Trophoblast cell (in vitro differentiated cells and primary cell): ENCODE results near the gene CRIM1.

Experiments used
- DNase-seq, 2 donors: peaks; one replicate each; pipeline ENCODE4 v3.0.0-alpha.2; 2016
- H2AFZ ChIP-seq: 2 replicates; pipeline ENCODE4 v1.6.1; 2013; ENCODE audit warnings: low read length, moderate library complexity, mild to moderate bottlenecking; ENCODE audit not compliant: insufficient read depth, poor library complexity
- H2AK5ac ChIP-seq: 2 replicates; pipeline ENCODE4 v1.6.1; 2013; ENCODE audit warnings: mild to moderate bottlenecking, low read length
- H2BK120ac ChIP-seq: 2 replicates; pipeline ENCODE4 v1.6.1; 2013; ENCODE audit warnings: low read length, mild to moderate bottlenecking, moderate library complexity; ENCODE audit not compliant: insufficient read depth, poor library complexity
- H2BK12ac ChIP-seq: 2 replicates; pipeline ENCODE4 v1.6.1; 2013; ENCODE audit warnings: mild to moderate bottlenecking, low read length, moderate library complexity
- H2BK5ac ChIP-seq: 2 replicates; pipeline ENCODE4 v1.6.1; 2013; ENCODE audit warnings: low read length, low read depth, moderate library complexity, mild to moderate bottlenecking; ENCODE audit not compliant: poor library complexity
- H3K14ac ChIP-seq: 2 replicates; pipeline ENCODE4 v1.6.1; 2013; ENCODE audit warnings: mild to moderate bottlenecking, low read length
- H3K18ac ChIP-seq: 2 replicates; pipeline ENCODE4 v1.6.1; 2013; ENCODE audit warnings: mild to moderate bottlenecking, low read length
- H3K23ac ChIP-seq: 2 replicates; pipeline ENCODE4 v1.6.1; 2013; ENCODE audit warnings: low read length
- H3K27ac ChIP-seq: 2 replicates; pipeline ENCODE4 v1.5.1; 2013; ENCODE audit warnings: low read depth, mild to moderate bottlenecking, inconsistent platforms, low read length, moderate library complexity
- H3K27me3 ChIP-seq: 2 replicates; pipeline ENCODE4 v1.6.1; 2013; ENCODE audit warnings: inconsistent platforms, mild to moderate bottlenecking, low read length, moderate library complexity; ENCODE audit not compliant: insufficient read depth
- H3K36me3 ChIP-seq, 2 experiments: 1 replicate in 1 of 2; 2 replicates in 1 of 2; pipeline ENCODE4 v1.6.1; 2013; ENCODE audit warnings: low read length in 2 of 2, mild to moderate bottlenecking in 2 of 2, moderate library complexity in 1 of 2; ENCODE audit not compliant: insufficient read depth in 2 of 2, control insufficient read depth in 1 of 2
- H3K4ac ChIP-seq: 2 replicates; pipeline ENCODE4 v1.6.1; 2013; ENCODE audit warnings: low read depth, mild to moderate bottlenecking, low read length, moderate library complexity
- H3K4me1 ChIP-seq, 2 experiments: 1 replicate in 1 of 2; 2 replicates in 1 of 2; pipeline ENCODE4 v1.6.1; 2013; ENCODE audit warnings: low read length in 2 of 2, mild to moderate bottlenecking in 2 of 2, moderate library complexity in 1 of 2; ENCODE audit not compliant: insufficient read depth in 2 of 2, control insufficient read depth in 1 of 2
- H3K4me2 ChIP-seq: 2 replicates; pipeline ENCODE4 v1.6.1; 2013; ENCODE audit warnings: inconsistent platforms, mild to moderate bottlenecking, low read length, moderate library complexity
- H3K4me3 ChIP-seq: 2 replicates; pipeline ENCODE4 v1.5.1; 2013; ENCODE audit warnings: mild to moderate bottlenecking, low read depth, low read length, inconsistent platforms
- H3K79me1 ChIP-seq: one replicate; pipeline ENCODE4 v1.6.1; 2013; ENCODE audit warnings: low read length
- H3K79me2 ChIP-seq: 2 replicates; pipeline ENCODE4 v1.6.1; 2013; ENCODE audit warnings: low read length, mild to moderate bottlenecking; ENCODE audit not compliant: control insufficient read depth, insufficient read depth, poor library complexity
- H3K9ac ChIP-seq: 2 replicates; pipeline ENCODE4 v1.6.1; 2013; ENCODE audit warnings: mild to moderate bottlenecking, low read length
- H3K9me3 ChIP-seq: 2 replicates; pipeline ENCODE4 v1.6.1; 2013; ENCODE audit warnings: low read depth, mild to moderate bottlenecking, control low read depth, inconsistent platforms, low read length; ENCODE audit not compliant: insufficient read depth
- H4K12ac ChIP-seq: 2 replicates; pipeline ENCODE4 v1.6.1; 2013; ENCODE audit warnings: low read depth, mild to moderate bottlenecking, low read length, moderate library complexity
- H4K8ac ChIP-seq: 2 replicates; pipeline ENCODE4 v1.6.1; 2013; ENCODE audit warnings: low read depth, mild to moderate bottlenecking, low read length, moderate library complexity
- H4K91ac ChIP-seq: one replicate; pipeline ENCODE4 v1.6.1; 2013; ENCODE audit warnings: low read depth, mild to moderate bottlenecking, low read length, moderate library complexity
- WGBS: extraction: QIAGEN DNeasy Blood & Tissue Kit; methylation state at CpG from one replicate; pipeline ENCODE4 v1.1.7; 2013; ENCODE audit warnings: missing lambda C conversion rate; ENCODE audit not compliant: insufficient read length, insufficient coverage; ENCODE audit errors: extremely low coverage; 5-methylcytosine and 5-hydroxymethylcytosine counted together

CRIM1 gene

DNA sequence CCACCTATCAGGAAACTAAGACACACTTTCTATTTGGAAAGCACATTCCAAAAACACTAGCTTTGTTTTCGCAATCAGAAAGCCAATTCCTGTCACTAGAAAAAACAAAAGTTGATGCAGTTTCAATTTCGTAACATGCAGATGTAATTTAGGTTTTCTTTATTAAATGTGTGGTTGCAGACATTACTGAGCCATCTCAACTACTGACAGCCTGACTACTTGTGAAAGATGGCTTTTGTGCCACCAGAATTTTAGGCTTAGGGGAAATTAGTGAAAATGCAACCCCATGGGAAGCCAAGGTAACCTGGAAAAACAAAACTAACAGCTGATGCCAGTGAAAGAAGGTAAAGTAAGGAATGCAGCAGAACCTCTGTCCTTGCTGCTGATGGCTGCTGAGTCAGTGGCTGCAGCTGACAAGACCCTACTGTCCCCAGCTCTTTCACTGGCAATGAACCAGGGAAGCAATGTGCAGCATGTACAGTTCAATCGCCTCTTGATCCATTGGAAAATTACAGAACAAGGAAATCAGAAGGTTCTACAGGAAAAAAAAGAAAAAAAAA, 207.5 kb downstream of the CRIM1 start:
- Histone ChIP-seq H3K9ac (no peak overlapping the region), H3K9me3 (no peaks in the 10 kb centered on the region), H4K8ac (no peak overlapping the region), H2BK12ac (no peak overlapping the region), H2BK5ac (no peak overlapping the region), H4K12ac (no peak overlapping the region), H3K36me3 (peaks cover 2 to 5% of the 10 kb centered on the region in 2 experiments), H2AK5ac (no peak overlapping the region), H3K4me2 (peak overlapping the region; percentile 15), H3K4me3 (no peak overlapping the region), H3K27ac (peak overlapping the region; percentile 74), H3K27me3 (no peaks in the 10 kb centered on the region), H3K4me1 (peaks cover 11 to 21% of the 10 kb centered on the region in 2 experiments), H3K18ac (no peak overlapping the region), H4K91ac (peak overlapping the region; percentile 66), H3K14ac (no peak overlapping the region), H3K79me1 (peaks cover 14% of the 10 kb centered on the region), H3K23ac (no peak overlapping the region), H3K4ac (no peak overlapping the region), H2AFZ (no peak overlapping the region), H2BK120ac (no peak overlapping the region), H3K79me2 (no peaks in the 10 kb centered on the region)
- no CpG with 5 or more reads among the region's 3 CpGs for whole genome bisulfite sequencing
- peak; percentile 73 to 92 for DNase-seq

DNA sequence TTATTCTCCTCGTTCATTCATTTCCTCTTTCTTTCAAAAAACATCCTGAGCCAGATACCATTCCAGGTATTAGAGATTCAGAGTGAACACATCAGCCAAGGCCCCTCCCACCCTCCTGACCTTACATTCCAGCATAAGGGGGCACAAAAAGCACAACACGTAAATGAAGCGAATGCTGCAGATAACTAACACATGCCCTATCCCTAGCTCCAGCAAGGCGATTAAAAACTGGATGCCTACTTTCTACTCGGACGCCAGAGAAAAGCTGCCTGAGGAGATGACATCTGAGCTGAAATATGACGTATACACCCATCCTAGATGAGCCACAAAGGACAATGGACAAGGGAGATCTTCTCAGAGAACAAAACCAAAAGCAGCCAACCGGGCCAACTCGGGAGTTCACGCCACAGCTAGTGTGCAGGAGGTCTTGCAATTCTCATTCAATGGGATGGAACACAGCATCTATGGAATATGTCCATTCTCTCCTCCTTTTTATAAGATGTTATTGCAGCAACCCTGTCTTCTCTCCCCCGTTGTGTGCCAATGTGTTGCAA, 208.9 kb downstream of the CRIM1 start:
- Histone ChIP-seq H3K4me2 (no peak overlapping the region), H3K4me1 (peaks cover 11 to 22% of the 10 kb centered on the region in 2 experiments), H2BK12ac (no peak overlapping the region), H4K8ac (no peak overlapping the region), H3K4me3 (no peak overlapping the region), H3K9me3 (no peaks in the 10 kb centered on the region), H4K12ac (no peak overlapping the region), H2BK5ac (no peak overlapping the region), H3K27me3 (no peaks in the 10 kb centered on the region), H3K79me1 (peaks cover 14% of the 10 kb centered on the region), H2AFZ (no peak overlapping the region), H3K27ac (no peak overlapping the region), H2BK120ac (no peak overlapping the region), H3K23ac (no peak overlapping the region), H3K18ac (no peak overlapping the region), H3K79me2 (no peaks in the 10 kb centered on the region), H4K91ac (no peak overlapping the region), H3K36me3 (peaks cover 2 to 5% of the 10 kb centered on the region in 2 experiments), H3K9ac (no peak overlapping the region), H3K14ac (no peak overlapping the region), H3K4ac (no peak overlapping the region), H2AK5ac (no peak overlapping the region)
- WGBS: 100% methylated on average over 1 of the region's 11 CpGs
- DNase-seq: peak in 1 of 2 donors; percentile 22

DNA sequence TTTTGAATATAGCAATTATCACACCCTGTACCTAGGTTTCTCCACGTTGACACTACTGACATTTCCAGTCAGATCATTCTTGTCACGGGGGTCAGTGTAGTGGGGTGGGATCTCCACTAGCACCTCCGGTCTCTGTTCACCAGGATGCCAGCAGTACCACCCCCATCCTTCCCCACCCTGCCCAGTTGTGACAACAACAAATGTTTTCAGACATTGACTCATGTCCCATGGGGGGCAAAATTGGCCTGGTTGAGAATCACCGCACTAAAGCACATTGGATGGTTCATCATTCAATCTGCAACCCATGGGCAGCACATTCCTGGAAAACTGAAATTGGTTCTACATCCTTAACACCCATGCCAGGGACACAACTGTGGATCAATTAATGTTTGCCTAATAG, 210.1 kb downstream of the CRIM1 start:
- H3K18ac ChIP-seq: no peak overlapping the region
- H3K36me3 ChIP-seq: peaks cover 2 to 5% of the 10 kb centered on the region in 2 experiments
- no peak for DNase-seq
- H3K27ac ChIP-seq: no peak overlapping the region
- H3K4ac ChIP-seq: peak overlapping the region; percentile 21
- H2BK120ac ChIP-seq: no peak overlapping the region
- H4K91ac ChIP-seq: no peak overlapping the region
- no peaks in the 10 kb centered on the region for H3K9me3 ChIP-seq
- peak overlapping the region; percentile 54 for H2BK5ac ChIP-seq
- no peak overlapping the region for H3K23ac ChIP-seq
- no peak overlapping the region for H4K8ac ChIP-seq
- H3K9ac ChIP-seq: no peak overlapping the region
- no peak overlapping the region for H3K4me2 ChIP-seq
- H3K14ac ChIP-seq: no peak overlapping the region
- H3K27me3 ChIP-seq: no peaks in the 10 kb centered on the region
- no peak overlapping the region for H2AFZ ChIP-seq
- no peak overlapping the region for H3K4me3 ChIP-seq
- H3K79me2 ChIP-seq: no peaks in the 10 kb centered on the region
- H3K4me1 ChIP-seq: peaks cover 9 to 17% of the 10 kb centered on the region in 2 experiments
- H3K79me1 ChIP-seq: peaks cover 12% of the 10 kb centered on the region
- WGBS: no CpG with 5 or more reads among the region's 4 CpGs
- peak overlapping the region; percentile 81 for H2BK12ac ChIP-seq
- no peak overlapping the region for H4K12ac ChIP-seq
- peak overlapping the region; percentile 86 for H2AK5ac ChIP-seq

DNA sequence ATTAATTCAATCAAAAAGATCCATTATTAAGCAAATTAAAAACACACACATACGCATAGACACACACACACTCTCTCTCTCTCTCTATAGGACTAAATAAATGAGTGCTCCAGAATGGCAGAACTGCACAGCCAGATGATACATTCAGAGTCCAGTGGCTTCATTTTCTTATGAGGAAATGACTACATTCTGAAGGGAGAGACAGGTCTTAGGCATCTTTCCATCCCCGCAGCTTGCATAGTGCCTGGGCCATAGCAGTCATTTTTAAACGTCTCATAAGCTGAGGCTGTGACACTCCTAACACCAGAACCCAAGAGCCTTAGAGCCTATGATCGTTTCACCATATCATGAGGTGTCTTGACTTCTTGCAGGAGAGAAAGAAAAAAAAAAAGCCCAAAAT, 211.3 kb downstream of the CRIM1 start:
- no peak overlapping the region for H4K12ac ChIP-seq
- H4K91ac ChIP-seq: no peak overlapping the region
- peaks cover 8% of the 10 kb centered on the region for H3K79me1 ChIP-seq
- no peak overlapping the region for H3K9ac ChIP-seq
- H3K18ac ChIP-seq: no peak overlapping the region
- H3K27me3 ChIP-seq: no peaks in the 10 kb centered on the region
- no peak overlapping the region for H3K14ac ChIP-seq
- no peaks in the 10 kb centered on the region for H3K9me3 ChIP-seq
- H3K36me3 ChIP-seq: peaks cover 5% of the 10 kb centered on the region in 2 experiments
- no peak overlapping the region for H2AK5ac ChIP-seq
- H2BK120ac ChIP-seq: no peak overlapping the region
- H2AFZ ChIP-seq: no peak overlapping the region
- no peak overlapping the region for H3K23ac ChIP-seq
- H3K4me3 ChIP-seq: no peak overlapping the region
- no peak overlapping the region for H3K4ac ChIP-seq
- DNase-seq: no peak
- no CpG with 5 or more reads among the region's 4 CpGs for WGBS
- H3K4me2 ChIP-seq: no peak overlapping the region
- H3K4me1 ChIP-seq: peaks cover 5 to 14% of the 10 kb centered on the region in 2 experiments
- no peak overlapping the region for H2BK12ac ChIP-seq
- H3K79me2 ChIP-seq: no peaks in the 10 kb centered on the region
- H3K27ac ChIP-seq: no peak overlapping the region
- no peak overlapping the region for H4K8ac ChIP-seq
- H2BK5ac ChIP-seq: no peak overlapping the region
